ACC112 (cell line): Measurements from ENCODE around the gene FKBP11.
A peak's percentile ranks its signal among the peaks of the same experiment; 100 is the strongest.

Source experiments
- H2AFZ ChIP-seq: fragments of 200-600 bp; sonication (generic); one replicate; pipeline ENCODE4 v1.6.0; 2017; ENCODE audit warnings: antibody characterized with exemption, low read length; ENCODE audit not compliant: unreplicated experiment
- H3K27ac ChIP-seq: fragments of 200-600 bp; sonication (generic); 2 replicates; pipeline ENCODE4 v1.5.1; 2014; ENCODE audit warnings: low read depth, mild to moderate bottlenecking, antibody characterized with exemption, low read length, moderate library complexity
- H3K27me3 ChIP-seq: fragments of 200-600 bp; sonication (generic); 2 replicates; pipeline ENCODE4 v1.6.1; 2014; ENCODE audit warnings: mild to moderate bottlenecking, antibody characterized with exemption, low read length, moderate library complexity, mixed read lengths; ENCODE audit not compliant: insufficient read depth
- H3K36me3 ChIP-seq: fragments of 200-600 bp; sonication (generic); 2 replicates; pipeline ENCODE4 v1.6.1; 2016; ENCODE audit warnings: mild to moderate bottlenecking, antibody characterized with exemption, low read length, moderate library complexity, mixed read lengths; ENCODE audit not compliant: insufficient read depth
- H3K4me1 ChIP-seq: fragments of 200-600 bp; sonication (generic); one replicate; pipeline ENCODE4 v1.6.1; 2016; ENCODE audit warnings: low read length, mixed read lengths; ENCODE audit not compliant: insufficient read depth, unreplicated experiment, control insufficient read depth
- H3K4me3 ChIP-seq: fragments of 200-600 bp; sonication (generic); 2 replicates; pipeline ENCODE4 v1.5.1; 2014; ENCODE audit warnings: mild to moderate bottlenecking, low read depth, low read length
- H3K79me2 ChIP-seq: fragments of 200-600 bp; sonication (generic); one replicate; pipeline ENCODE4 v1.6.0; 2016; ENCODE audit warnings: low read length; ENCODE audit not compliant: control insufficient read depth, unreplicated experiment, insufficient read depth

FKBP11 gene

DNA sequence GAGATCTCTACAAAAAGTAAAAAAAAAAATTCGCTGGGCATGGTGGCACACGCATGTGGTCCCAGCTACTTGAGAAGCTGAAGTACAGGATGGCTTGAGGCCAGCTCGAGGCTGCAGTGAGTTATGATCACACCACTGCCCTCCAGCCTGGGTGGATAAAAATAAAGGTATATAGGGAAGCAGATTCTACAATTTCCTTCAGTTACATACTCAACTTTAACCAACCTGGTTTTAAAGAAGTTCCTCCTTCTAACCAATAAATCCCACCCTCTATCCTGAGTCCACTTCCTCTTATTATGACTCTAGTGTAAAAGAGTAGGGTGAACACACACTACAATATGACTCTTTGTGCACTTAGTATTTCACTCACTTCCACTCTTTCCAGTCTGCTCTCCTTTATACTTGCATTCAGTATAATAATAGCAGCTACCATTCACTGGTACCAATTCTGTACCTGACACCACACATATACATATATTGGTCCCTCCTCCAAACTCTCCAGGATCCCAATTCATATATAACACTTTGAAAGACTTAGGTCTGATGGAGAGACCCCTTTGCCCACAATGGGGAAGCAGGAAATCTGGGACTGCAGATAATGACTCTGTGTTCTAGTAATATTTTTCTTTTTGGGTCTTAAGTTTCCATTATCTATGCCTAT, 29.7 kb upstream of the FKBP11 start:
- Histone ChIP-seq H3K4me3 (peak overlapping the region; percentile 81), H2AFZ (no peak overlapping the region), H3K27ac (no peak overlapping the region), H3K4me1 (peaks cover 9% of the 10 kb centered on the region), H3K36me3 (peaks cover 12% of the 10 kb centered on the region; the same call in 1 of the 2 replicates), H3K27me3 (no peaks in the 10 kb centered on the region), H3K79me2 (peaks cover 60% of the 10 kb centered on the region)

DNA sequence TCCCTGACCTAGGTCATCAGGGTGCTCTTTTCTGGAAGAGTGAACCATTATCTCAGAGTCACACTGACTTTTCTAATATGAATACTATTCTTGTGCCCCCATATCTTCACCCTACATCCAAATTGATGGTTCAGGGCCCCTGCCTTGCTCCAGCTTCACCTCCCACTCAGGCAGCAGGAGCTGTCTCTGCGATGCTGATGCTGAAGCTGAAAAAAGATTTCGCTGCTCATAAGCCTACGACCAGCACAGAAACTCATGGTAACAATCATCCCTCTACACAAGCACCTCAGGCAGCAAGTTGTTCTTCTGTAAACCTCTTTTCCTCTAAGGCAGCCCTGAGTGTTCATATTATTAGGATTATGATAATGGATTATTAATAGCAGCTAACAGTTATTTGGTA, 28.8 kb upstream of the FKBP11 start:
- H3K36me3 ChIP-seq: peaks cover 12% of the 10 kb centered on the region; the same call in 1 of the 2 replicates
- no peak overlapping the region for H3K4me3 ChIP-seq
- no peaks in the 10 kb centered on the region for H3K27me3 ChIP-seq
- peaks cover 9% of the 10 kb centered on the region for H3K4me1 ChIP-seq
- H2AFZ ChIP-seq: no peak overlapping the region
- peaks cover 64% of the 10 kb centered on the region for H3K79me2 ChIP-seq
- no peak overlapping the region for H3K27ac ChIP-seq

DNA sequence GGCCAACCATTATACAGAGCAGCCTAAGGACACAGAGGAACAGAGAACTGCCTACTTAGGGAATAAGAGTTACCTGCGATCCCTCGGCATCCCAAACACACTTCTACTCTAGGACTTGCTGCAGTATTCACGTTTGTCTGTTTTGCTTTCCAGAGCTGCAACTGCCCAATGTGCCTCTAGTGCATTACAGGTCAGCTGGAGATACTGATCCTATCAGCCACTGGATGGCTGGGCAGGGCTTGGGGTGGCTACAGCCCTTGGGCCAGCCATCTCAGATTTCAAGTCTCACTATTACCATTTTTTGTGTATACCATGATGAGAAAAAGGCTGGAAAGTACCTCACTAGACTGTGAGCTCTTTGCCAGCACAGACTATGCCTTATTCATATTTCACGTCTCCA, 27.4 kb upstream of the FKBP11 start:
- Histone ChIP-seq H3K27me3 (no peaks in the 10 kb centered on the region), H3K4me1 (peaks cover 9% of the 10 kb centered on the region), H3K27ac (no peak overlapping the region), H3K79me2 (peaks cover 75% of the 10 kb centered on the region), H2AFZ (no peak overlapping the region), H3K4me3 (no peak overlapping the region), H3K36me3 (peaks cover 12% of the 10 kb centered on the region; the same call in 1 of the 2 replicates)

DNA sequence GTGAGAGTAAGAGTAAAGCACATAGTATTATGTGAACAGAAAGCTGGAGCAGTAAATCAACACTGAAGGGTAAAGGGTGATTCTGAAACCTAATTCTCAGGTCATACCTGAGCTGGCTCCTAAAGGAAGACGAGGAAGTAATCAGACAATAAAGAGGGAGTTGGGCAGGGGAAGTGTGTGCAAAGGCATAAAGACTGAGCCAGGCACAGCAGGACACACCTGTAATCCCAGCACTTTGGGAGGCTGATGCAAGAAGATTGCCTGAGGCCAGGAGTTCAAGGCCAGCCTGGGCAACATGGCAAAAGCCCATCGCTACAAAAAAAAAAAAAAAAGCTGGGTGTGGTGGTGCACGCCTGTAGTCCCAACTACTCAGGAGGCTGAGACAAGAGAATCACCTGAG, 22.4 kb upstream of the FKBP11 start:
- H2AFZ ChIP-seq: no peak overlapping the region
- H3K27ac ChIP-seq: no peak overlapping the region
- no peak overlapping the region for H3K4me3 ChIP-seq
- peaks cover 6% of the 10 kb centered on the region; the same call in 1 of the 2 replicates for H3K36me3 ChIP-seq
- H3K27me3 ChIP-seq: no peaks in the 10 kb centered on the region
- no peaks in the 10 kb centered on the region for H3K4me1 ChIP-seq
- peaks cover 73% of the 10 kb centered on the region for H3K79me2 ChIP-seq

DNA sequence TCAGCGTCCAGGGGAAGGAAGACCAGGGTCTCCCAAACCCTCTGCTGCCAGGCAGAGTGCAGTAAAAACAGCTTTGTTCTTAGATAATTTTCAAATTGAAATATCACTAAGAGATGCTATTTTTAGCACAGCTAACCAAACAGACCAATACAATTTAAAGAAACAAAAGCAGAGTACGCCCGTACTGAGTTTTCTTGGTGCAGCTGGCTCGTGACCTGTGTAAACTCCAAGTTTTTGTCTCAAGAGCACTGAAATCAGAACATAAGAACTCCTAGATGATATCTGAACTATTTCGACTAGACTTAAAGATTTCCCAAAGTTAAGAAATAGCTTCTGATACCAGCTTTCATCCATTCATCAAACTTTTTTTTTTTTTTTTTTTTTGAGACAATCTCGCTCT, 21.7 kb upstream of the FKBP11 start:
- Histone ChIP-seq H3K4me1 (no peaks in the 10 kb centered on the region), H2AFZ (no peak overlapping the region), H3K4me3 (no peak overlapping the region), H3K27me3 (no peaks in the 10 kb centered on the region), H3K27ac (no peak overlapping the region), H3K79me2 (peaks cover 71% of the 10 kb centered on the region), H3K36me3 (0 out of 2 replicates have a peak, but pooled peaks cover under 1% of the 10 kb centered on the region)

DNA sequence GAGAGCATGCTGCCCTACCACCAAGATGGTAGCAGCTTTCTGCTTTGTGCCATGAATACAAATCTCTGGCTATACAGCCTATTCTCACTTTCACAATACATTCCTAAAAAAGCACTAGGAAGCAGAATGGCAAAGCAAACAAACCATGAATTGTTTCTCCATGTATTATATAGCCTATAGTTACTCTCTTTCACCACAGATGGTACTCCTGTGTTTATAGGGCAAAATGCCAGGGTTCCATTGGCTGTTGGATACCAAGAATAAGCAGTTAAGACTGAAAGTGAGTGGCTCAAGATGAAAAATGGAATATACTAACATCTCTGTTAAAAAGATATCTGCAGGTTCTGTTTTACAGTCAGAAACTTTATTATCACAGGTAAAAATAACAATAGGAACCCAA, 20.9 kb upstream of the FKBP11 start:
- Histone ChIP-seq H3K27ac (no peak overlapping the region), H3K79me2 (peaks cover 70% of the 10 kb centered on the region), H3K36me3 (no peaks in the 10 kb centered on the region)

DNA sequence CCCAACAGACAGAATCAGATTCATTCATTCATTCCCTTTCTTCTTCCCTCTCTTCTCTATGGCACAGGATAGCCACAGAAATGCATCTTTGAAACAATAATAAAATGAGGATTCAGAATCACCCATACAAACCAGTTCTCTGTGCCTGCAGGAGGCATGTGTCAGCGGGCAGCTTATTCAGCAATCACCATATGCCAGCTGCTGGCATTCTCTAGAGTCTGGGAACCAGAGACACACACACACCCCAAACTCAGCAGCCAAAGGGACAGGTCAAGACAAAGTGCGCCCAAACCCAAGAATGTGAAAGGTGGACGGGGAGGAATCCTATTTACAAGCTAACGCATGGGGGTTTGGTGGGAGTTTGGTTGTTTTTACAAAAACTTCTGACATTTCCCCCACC, 17.9 kb upstream of the FKBP11 start:
- no peaks in the 10 kb centered on the region for H3K4me1 ChIP-seq
- no peaks in the 10 kb centered on the region for H3K27me3 ChIP-seq
- H3K36me3 ChIP-seq: no peaks in the 10 kb centered on the region
- H3K27ac ChIP-seq: no peak overlapping the region
- H3K79me2 ChIP-seq: peaks cover 45% of the 10 kb centered on the region
- H2AFZ ChIP-seq: no peak overlapping the region
- no peak overlapping the region for H3K4me3 ChIP-seq

More for the DNA sequence above, 20.9 kb upstream of the FKBP11 start:
- no peaks in the 10 kb centered on the region for H3K27me3 ChIP-seq
- H3K4me3 ChIP-seq: no peak overlapping the region
- no peaks in the 10 kb centered on the region for H3K4me1 ChIP-seq
- no peak overlapping the region for H2AFZ ChIP-seq

DNA sequence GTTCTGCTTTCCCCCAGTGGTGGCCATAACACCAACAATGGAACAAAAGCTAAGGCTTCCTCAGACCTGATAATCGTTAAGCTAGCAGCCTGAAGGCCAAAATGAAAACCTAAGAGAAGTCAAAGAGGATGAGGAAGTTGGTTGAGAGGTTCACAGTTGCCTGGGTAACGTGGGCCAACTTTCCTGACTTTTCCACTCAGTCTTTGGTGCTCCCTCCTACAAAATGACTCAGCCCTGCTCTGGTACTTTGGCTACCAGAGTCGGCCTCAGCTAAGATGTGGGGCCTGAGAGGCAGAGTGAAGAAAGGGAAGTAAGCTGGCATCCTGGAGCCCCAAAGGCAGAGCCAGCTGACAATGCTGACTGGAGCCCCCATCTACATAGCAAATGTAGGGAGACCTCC, 14.9 kb upstream of the FKBP11 start:
- H3K4me1 ChIP-seq: no peaks in the 10 kb centered on the region
- no peaks in the 10 kb centered on the region for H3K36me3 ChIP-seq
- no peaks in the 10 kb centered on the region for H3K27me3 ChIP-seq
- peaks cover 21% of the 10 kb centered on the region for H3K79me2 ChIP-seq
- H3K4me3 ChIP-seq: no peak overlapping the region
- H2AFZ ChIP-seq: no peak overlapping the region
- H3K27ac ChIP-seq: peak overlapping the region; percentile 17; the same call in 1 of the 2 replicates

DNA sequence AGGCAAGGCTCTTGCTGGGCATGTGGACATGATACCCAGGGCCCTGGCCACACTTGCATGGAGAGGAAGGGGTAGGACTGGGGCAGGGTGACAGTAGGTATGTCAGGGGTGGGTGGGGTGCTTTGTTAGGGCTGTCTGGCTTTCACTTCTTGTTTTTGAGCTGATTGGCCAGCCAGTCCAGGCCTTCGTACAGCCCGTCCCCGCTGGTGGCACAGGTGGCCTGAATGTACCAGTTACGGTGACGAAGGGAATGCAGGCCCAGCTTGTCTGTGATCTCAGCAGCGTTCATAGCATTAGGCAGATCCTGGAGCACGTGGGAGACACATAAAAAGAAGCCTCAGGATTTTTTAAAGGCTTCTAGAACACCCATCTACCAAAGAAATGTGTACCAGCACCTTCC, 13.5 kb upstream of the FKBP11 start:
- H3K79me2 ChIP-seq: peaks cover 12% of the 10 kb centered on the region

DNA sequence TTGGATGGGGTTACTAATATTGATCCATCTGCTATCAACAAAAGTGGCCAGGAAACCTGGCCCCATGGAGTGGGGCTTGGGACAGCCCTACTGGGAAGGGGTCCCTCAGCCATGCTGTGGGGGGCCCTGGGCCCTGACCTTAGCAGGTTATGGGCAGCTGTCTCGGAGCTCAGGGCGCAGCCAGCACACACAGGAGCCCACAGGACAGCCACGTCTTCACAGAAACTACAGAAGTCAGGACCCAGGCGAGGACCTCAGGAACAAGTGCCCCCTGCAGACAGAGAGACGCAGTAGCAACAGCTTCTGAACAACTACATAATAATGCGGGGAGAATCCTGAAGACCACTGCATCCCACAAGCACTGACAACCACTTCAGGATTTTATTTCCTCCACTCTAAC, 11.9 kb upstream of the FKBP11 start:
- peaks cover 9% of the 10 kb centered on the region; the same call in 1 of the 2 replicates for H3K36me3 ChIP-seq
- H3K27ac ChIP-seq: no peak overlapping the region

More for the DNA sequence above, 13.5 kb upstream of the FKBP11 start:
- H3K27ac ChIP-seq: no peak overlapping the region
- no peaks in the 10 kb centered on the region for H3K27me3 ChIP-seq
- no peak overlapping the region for H2AFZ ChIP-seq
- no peak overlapping the region for H3K4me3 ChIP-seq
- no peaks in the 10 kb centered on the region for H3K36me3 ChIP-seq
- H3K4me1 ChIP-seq: no peaks in the 10 kb centered on the region

DNA sequence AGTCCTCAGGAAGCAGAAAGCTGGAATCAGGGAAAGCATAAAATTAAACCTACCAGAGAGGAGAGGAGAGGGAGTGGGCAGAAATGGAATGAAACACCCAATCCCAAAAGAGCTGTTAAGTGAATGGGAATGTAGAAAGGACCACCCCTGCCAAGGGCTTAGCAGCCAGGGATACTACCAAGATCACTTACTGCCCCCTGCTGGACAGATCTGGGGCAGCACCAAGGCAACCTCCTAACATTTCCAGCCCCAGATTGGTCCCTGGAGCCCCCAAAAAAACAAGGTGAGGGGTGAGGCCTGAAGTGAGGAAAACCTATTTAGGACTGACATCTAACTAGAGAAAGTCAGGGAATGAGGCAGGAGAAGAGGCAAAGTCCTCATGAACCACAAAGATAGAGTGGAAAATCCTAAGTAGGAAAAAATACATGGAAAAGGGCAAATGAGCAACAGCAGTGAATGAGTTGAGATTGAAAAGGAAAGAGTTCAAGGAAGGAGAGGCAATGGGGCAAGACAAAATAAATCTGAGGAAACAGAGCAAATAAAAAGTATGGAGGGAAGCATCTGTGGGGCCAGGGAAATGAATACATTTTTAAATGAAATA, 11.2 kb upstream of the FKBP11 start:
- H3K36me3 ChIP-seq: peaks cover 12% of the 10 kb centered on the region; the same call in 1 of the 2 replicates
- no peaks in the 10 kb centered on the region for H3K79me2 ChIP-seq
- no peak overlapping the region for H3K4me3 ChIP-seq
- H3K27me3 ChIP-seq: no peaks in the 10 kb centered on the region
- no peak overlapping the region for H3K27ac ChIP-seq
- no peaks in the 10 kb centered on the region for H3K4me1 ChIP-seq
- no peak overlapping the region for H2AFZ ChIP-seq

More for the DNA sequence above, 11.9 kb upstream of the FKBP11 start:
- H3K4me3 ChIP-seq: no peak overlapping the region
- no peaks in the 10 kb centered on the region for H3K27me3 ChIP-seq
- H3K79me2 ChIP-seq: peaks cover under 1% of the 10 kb centered on the region
- no peaks in the 10 kb centered on the region for H3K4me1 ChIP-seq
- no peak overlapping the region for H2AFZ ChIP-seq
